ENCODE data around the gene BAIAP3. TPM values are rescaled to one million over a fixed set of nuclear protein-coding genes. Genes with fewer than 3 reads are reported as not detected.
"Not testable (repeated sequence)": the region's sequence is repeated elsewhere in the genome, so short reads cannot be mapped to it uniquely, and the experiment has no call there.

Gene BAIAP3
- total RNA-seq, 2 experiments from 2014 or later = 3.4 to 3.9 TPM

DNA sequence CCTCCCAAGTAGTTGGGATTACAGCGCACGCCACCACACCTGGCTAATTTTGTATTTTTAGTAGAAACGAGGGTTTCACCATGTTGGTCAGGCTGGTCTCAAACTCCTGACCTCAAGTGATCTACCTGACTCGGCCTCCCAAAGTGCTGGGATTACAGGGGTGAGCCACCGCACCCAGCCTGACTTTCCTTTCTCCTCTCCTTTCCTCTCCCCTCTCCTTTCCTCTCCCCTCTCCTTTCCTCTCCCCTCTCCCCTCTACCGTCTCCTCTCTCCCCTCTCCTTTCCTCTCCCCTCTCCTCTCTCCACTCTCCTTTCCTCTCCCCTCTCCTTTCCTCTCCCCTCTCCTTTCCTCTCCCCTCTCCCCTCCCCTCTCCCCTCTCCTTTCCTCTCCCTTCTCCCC is 41.2 kb upstream of the BAIAP3 start:
- H3K4me3 Mint-ChIP-seq; DNase-seq; H3K36me3 Mint-ChIP-seq (ENCODE audit: low read depth); H3K4me1 Mint-ChIP-seq; H3K27ac Mint-ChIP-seq; H3K9me3 Mint-ChIP-seq; POLR2A ChIA-PET; CTCF ChIA-PET: not testable (repeated sequence)
- H3K27me3 Mint-ChIP-seq = peaks cover 45% of the 10 kb centered on the region

DNA sequence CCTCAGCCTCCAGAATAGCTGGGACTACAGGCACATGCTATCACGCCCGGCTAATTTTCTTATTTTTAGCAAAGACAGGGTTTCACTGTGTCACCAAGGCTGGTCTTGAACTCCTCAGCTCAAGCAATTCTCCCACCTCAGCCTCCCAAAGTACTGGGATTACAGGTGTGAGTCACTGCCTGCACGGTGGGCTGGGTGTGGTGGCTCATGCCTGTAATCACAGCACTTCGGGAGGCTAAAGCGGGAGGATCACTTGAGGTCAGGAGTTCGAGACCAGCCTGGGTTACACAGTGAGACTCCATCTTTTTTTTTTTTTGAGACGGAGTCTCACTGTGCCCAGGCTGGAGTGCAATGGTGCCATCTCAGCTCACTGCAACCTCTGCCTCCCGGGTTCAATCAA is 40.6 kb upstream of the BAIAP3 start:
- H3K9me3 Mint-ChIP-seq; H3K36me3 Mint-ChIP-seq (ENCODE audit: low read depth); H3K27ac Mint-ChIP-seq; CTCF ChIA-PET; POLR2A ChIA-PET; H3K4me3 Mint-ChIP-seq; DNase-seq; H3K4me1 Mint-ChIP-seq: not testable (repeated sequence)
- H3K27me3 Mint-ChIP-seq = peaks cover 43% of the 10 kb centered on the region

DNA sequence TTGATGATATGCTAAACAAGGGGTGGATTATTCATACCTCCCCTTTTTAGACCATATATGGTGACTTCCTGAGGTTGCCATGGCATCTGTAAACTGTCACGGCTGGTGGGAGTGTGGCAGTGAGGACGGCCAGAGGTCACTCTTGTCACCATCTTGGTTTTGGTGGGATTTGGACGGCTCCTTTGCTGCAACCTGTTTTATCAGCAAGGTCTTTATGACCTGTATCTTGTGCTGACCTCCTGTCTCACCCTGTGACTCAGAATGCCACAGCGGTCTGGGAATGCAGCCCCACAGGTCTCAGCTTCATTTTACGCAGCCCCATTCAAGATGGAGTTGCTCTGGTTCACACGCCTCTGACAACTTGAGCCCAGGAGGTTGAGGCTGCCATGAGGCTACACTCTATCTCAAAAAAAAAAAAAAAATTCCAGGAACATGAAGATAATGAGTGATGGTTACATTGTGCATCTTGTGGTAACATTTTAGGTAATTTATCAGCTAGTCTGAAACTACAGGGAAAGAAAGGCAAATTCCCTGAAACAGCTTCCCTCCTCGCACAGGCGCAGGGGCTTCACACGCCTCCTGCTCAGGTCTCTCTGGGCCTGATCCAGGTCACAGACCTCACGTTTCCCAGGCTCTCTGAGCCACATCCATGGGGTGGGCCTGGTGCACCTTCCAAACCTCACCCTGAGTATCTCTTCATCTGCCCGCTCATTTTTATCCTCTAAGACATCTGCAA is 39.4 kb upstream of the BAIAP3 start:
- H3K27ac Mint-ChIP-seq = no peak overlapping the region
- peaks cover 40% of the 10 kb centered on the region for H3K27me3 Mint-ChIP-seq
- POLR2A ChIA-PET = no interaction called here
- DNase-seq = no peak
- peaks cover 7% of the 10 kb centered on the region for H3K4me1 Mint-ChIP-seq
- H3K4me3 Mint-ChIP-seq = no peak overlapping the region
- H3K36me3 Mint-ChIP-seq (ENCODE audit: low read depth) = no peaks in the 10 kb centered on the region
- no peaks in the 10 kb centered on the region for H3K9me3 Mint-ChIP-seq
- CTCF ChIA-PET = no interaction called here

DNA sequence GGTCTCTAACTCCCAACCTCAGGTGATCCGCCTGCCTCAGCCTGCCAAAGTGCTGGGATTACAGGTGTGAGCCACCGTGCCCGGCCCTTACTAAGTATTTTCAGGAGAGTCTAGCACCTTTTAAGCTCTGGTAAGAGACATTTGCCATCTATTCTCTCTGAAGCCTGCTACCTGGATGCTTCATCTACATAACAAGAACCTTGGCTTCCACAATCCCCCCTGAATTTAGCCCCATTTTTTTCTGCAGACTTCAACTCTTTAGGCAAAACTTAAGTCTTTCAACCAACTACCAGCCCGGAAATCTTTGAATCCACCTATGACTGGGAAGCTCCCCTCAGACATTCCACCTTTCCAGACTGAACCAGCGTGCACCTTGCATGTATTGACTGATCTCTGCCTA is 38.0 kb upstream of the BAIAP3 start:
- H3K4me3 Mint-ChIP-seq = no peak overlapping the region
- CTCF ChIA-PET = interaction anchor here (0.6 to 0.7 kb wide), 2 partner anchors 129 to 845 kb away, joined by 3 to 4 read pairs; no protein-coding TSS in a partner anchor
- POLR2A ChIA-PET = no interaction called here
- no peak for DNase-seq
- peaks cover 33% of the 10 kb centered on the region for H3K27me3 Mint-ChIP-seq
- no peaks in the 10 kb centered on the region for H3K36me3 Mint-ChIP-seq (ENCODE audit: low read depth)
- peaks cover 7% of the 10 kb centered on the region for H3K4me1 Mint-ChIP-seq
- no peak overlapping the region for H3K27ac Mint-ChIP-seq
- no peaks in the 10 kb centered on the region for H3K9me3 Mint-ChIP-seq

DNA sequence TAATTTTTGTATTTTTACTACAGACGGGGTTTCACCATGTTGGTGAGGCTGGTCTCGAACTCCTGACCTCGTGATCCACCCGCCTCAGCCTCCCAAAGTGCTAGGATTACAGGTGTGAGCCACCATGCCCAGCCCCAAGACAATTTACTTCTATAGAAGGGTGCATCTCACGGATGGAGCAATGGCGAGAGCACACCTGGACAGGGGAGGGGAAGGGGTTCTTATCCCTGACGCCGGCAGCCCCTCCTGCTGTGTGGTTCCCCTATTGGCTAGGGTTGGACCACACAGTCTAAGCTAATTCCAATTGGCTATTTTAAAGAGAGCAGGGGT is 36.8 kb upstream of the BAIAP3 start:
- CTCF ChIA-PET = interaction anchor here (0.5 to 0.9 kb wide), 3 partner anchors 18 to 103 kb away, joined by 3 to 5 read pairs (median 3); no protein-coding TSS in a partner anchor
- POLR2A ChIA-PET = interaction anchor here (1.0 to 1.9 kb wide), 2 partner anchors 13 to 110 kb away, joined by 4 to 7 read pairs; partner anchors contain the start of gene UBE2I
- H3K27me3 Mint-ChIP-seq = peaks cover 26% of the 10 kb centered on the region
- H3K4me1 Mint-ChIP-seq; DNase-seq; H3K36me3 Mint-ChIP-seq (ENCODE audit: low read depth); H3K27ac Mint-ChIP-seq; H3K4me3 Mint-ChIP-seq; H3K9me3 Mint-ChIP-seq: not testable (repeated sequence)

DNA sequence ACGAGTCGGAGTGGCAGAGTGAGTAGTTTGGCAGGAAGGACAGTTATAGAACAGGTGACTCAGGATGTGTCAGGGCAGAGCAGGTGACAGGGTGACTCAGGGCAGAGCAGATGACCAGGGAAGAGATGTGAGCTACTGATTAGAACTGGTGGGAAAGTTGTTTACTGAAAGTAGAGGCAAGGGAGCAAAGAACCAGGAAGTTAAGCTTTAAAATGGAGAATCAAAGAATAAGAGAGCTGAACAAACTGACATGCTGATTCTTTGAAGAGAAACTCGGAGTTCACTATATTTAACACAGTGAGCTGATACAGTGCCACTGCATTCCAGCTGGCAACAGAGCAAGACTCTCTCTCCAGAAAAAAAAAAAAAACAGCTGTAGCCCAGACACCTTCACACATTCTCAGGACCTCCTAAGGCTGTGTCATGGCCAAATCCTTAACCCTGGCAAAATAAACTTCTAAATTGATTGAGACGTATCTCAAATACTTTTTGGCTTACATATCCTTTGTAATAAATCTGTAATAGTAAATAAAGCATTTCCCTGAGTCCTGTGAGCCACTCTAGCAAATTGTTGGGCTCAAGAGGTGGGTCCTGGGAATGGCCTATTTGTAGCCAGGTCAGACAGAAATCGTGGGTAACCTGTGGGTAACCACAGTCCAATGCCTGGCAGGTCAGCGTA is 36.3 kb upstream of the BAIAP3 start:
- Mint-ChIP-seq H3K4me3 (no peak overlapping the region), H3K9me3 (no peaks in the 10 kb centered on the region), H3K27ac (no peak overlapping the region), H3K27me3 (peaks cover 22% of the 10 kb centered on the region), H3K36me3 (ENCODE audit: low read depth) (no peaks in the 10 kb centered on the region), H3K4me1 (peaks cover 11% of the 10 kb centered on the region)
- POLR2A ChIA-PET = interaction anchor here (1.0 to 1.9 kb wide), 2 partner anchors 12 to 110 kb away, joined by 4 to 7 read pairs; partner anchors contain the start of gene UBE2I
- CTCF ChIA-PET = interaction anchor here (0.5 to 0.9 kb wide), 3 partner anchors 18 to 102 kb away, joined by 3 to 5 read pairs (median 3); no protein-coding TSS in a partner anchor
- peak; percentile 39 for DNase-seq

DNA sequence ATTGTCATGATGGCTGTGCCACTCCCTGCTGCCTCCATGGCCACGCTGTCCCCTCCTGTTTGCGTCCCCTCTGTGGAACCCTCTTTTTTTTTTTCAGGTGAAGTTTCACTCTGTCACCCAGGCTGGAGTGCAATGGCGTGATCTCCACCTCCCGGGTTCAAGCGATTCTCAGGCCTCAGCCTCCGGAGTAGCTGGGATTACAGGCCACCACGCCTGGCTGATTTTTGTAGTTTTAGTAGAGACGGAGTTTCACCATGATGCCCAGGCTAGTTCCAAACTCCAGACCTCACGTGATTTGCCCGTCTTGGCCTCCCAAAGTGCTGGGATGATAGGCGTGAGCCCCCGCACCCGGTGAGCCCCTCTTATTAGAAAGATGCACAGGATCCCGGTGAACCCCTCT is 35.0 kb upstream of the BAIAP3 start:
- Mint-ChIP-seq H3K4me1 (peaks cover 16% of the 10 kb centered on the region), H3K36me3 (ENCODE audit: low read depth) (no peaks in the 10 kb centered on the region), H3K27me3 (peaks cover 20% of the 10 kb centered on the region), H3K4me3 (no peak overlapping the region), H3K9me3 (no peaks in the 10 kb centered on the region), H3K27ac (no peak overlapping the region)
- DNase-seq = no peak
- ChIA-PET POLR2A (no interaction called here), CTCF (no interaction called here)

DNA sequence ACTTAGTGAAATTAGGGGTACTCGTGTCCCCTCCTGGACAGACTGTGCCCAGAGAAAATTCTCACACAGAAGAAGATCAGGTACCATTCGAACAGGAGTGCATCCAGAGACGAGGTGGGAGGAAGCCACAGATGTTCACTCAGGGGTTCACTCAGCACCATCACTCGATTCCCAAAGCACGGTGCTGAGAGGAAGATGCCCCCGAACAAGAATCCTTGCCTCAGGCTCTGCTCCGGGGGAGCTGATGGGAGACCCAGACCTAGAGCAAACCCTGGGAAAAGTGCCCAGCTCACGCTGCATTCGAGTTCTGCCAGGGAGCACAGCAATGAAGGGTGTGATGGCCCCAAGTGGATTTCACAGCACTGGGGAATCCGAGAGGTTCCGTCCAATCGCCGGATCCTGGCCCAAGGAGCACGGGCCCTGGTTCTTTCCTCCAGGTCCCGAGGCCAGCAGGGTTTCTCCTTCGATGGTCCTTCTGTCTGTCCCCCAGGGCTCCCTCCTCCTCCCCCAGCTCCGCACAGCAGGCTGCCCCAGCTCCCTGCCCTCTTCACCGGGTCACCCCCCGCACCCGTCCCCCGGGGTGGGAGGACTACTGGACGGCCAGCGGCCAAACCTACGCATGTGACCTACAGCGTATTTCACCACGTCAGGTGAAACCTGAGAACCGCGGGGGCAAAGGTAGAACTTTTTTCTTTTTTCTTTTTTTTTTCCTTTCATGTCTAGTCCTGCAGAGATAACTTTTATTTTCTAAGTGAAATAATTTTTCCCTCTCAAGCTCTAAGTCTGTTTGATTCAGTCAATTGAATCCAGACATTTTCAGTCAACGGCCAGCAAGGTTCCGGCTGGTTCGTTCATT is 34.2 kb upstream of the BAIAP3 start:
- ChIA-PET POLR2A (no interaction called here), CTCF (no interaction called here)
- DNase-seq = no peak
- no peaks in the 10 kb centered on the region for H3K9me3 Mint-ChIP-seq
- H3K36me3 Mint-ChIP-seq (ENCODE audit: low read depth) = no peaks in the 10 kb centered on the region
- H3K4me1 Mint-ChIP-seq = peaks cover 23% of the 10 kb centered on the region
- peaks cover 14% of the 10 kb centered on the region for H3K27me3 Mint-ChIP-seq
- H3K27ac Mint-ChIP-seq = no peak overlapping the region
- H3K4me3 Mint-ChIP-seq = no peak overlapping the region

DNA sequence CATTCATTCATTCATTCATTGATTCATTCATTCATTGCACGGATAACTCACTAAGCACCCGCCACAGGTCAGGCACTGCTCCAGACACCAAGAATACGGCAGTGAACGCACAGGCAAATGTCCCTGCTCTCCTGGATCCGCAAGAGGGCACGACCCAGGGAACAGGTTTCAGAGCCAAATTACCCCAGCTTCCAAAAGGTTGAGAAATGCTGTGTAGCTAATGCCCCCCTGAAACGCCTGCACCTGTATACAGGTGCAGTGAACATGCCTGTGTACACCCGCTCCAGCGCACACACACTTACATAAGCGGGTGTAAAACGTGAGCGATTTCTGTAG is 33.6 kb upstream of the BAIAP3 start:
- ChIA-PET CTCF (no interaction called here), POLR2A (no interaction called here)
- Mint-ChIP-seq H3K27me3 (peaks cover 11% of the 10 kb centered on the region), H3K36me3 (ENCODE audit: low read depth) (no peaks in the 10 kb centered on the region), H3K4me1 (peaks cover 29% of the 10 kb centered on the region), H3K4me3 (no peak overlapping the region), H3K27ac (no peak overlapping the region), H3K9me3 (no peaks in the 10 kb centered on the region)
- no peak for DNase-seq

DNA sequence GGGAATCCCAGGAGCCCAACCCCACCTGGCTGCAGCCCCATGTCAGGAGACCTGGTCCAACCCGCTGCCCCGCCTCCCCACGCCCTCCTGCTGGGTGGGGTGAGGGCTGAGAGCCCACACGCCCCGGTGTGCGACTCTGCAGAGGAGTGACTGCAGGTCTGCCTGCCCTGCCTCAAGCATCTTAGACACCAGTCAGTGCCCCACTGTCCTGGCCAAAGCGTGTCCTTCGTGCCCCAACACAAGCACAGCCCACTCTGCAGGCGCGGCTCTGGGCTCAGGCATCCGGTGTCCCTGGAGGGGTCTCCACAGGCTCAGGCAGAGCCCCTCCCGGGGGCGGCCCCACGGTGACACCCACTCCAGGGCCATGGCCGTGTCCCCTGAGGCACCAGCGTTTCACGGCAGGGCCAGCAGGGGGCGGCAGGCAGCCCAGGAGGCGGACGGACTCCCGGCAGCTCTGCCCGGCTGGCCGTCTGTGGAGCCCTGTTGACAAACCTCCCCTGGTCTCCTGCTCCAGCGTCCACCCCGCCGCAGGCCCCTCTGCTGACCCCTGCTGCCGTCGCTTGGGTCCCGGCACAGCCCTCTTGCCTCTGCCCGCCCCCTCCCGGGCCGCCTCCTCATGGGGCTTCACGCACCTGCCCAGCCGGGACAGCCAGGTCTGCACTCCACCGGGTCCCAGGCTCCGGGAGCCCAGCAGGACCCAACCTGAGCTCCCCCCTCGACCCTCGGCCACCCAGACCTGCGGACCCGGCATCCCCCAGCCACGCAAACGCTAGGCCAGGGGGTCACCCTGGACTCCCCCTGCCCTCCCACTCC is 32.6 kb upstream of the BAIAP3 start:
- ChIA-PET POLR2A (interaction anchor here (1.7 kb wide), 1 partner anchor 8 kb away, joined by 6 read pairs; the partner anchor contains the start of gene UBE2I), CTCF (interaction anchor here (0.8 to 1.5 kb wide), 3 partner anchors 8 to 32 kb away, joined by 3 to 4 read pairs (median 3); partner anchors contain the start of gene UBE2I)
- H3K4me1 Mint-ChIP-seq = peaks cover 32% of the 10 kb centered on the region
- no peaks in the 10 kb centered on the region for H3K9me3 Mint-ChIP-seq
- H3K27ac Mint-ChIP-seq = no peak overlapping the region
- H3K36me3 Mint-ChIP-seq (ENCODE audit: low read depth) = no peaks in the 10 kb centered on the region
- peaks cover 6% of the 10 kb centered on the region for H3K27me3 Mint-ChIP-seq
- DNase-seq = peak; percentile 81
- H3K4me3 Mint-ChIP-seq = no peak overlapping the region

DNA sequence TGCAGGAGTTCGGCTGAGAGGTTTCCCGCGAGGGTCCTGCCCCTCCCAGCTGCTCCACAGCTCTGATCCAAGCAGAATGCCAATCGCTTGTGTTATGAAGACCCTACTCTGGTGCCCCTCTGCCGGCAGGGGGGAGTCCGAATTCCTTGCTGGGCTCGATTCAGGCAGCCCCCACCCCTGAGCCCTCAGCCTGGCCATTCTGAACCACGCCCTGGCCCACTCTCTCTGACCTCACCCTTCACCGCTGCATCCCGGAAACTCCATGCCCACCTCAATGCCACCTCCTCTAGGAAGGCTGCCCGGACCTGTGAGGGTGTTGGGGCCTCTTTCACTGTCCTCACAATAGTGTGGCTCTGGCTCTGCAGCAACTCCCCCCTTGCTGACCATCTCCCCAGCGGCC is 31.9 kb upstream of the BAIAP3 start:
- Mint-ChIP-seq H3K4me1 (peaks cover 35% of the 10 kb centered on the region), H3K36me3 (ENCODE audit: low read depth) (no peaks in the 10 kb centered on the region), H3K27ac (no peak overlapping the region), H3K4me3 (no peak overlapping the region), H3K9me3 (no peaks in the 10 kb centered on the region), H3K27me3 (peaks cover 6% of the 10 kb centered on the region)
- no peak for DNase-seq
- ChIA-PET CTCF (interaction anchor here (0.8 to 1.5 kb wide), 3 partner anchors 8 to 31 kb away, joined by 3 to 4 read pairs (median 3); partner anchors contain the start of gene UBE2I), POLR2A (interaction anchor here (1.7 kb wide), 1 partner anchor 8 kb away, joined by 6 read pairs; the partner anchor contains the start of gene UBE2I)

DNA sequence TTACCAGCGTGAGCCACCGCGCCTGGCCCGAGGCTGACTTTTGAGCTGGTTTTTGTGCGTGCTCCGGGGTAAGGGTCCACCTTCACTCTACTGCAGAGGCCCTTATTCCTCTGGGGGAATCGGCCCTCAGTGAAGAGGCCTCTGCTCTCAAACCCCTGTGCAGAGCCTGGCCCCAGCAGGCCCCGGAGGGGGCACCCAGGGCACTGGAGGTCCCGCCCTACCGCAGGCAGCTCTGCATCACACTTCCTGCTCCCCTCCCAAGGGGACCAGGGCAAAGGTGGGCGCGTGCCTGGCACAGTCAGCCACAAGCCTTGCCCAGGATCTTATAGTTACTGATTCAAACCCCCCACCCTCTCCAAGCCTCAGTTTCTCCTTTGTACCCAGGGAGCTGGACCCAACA is 27.6 kb upstream of the BAIAP3 start:
- POLR2A ChIA-PET = no interaction called here
- H3K27ac Mint-ChIP-seq = no peak overlapping the region
- peaks cover 40% of the 10 kb centered on the region for H3K4me1 Mint-ChIP-seq
- H3K36me3 Mint-ChIP-seq (ENCODE audit: low read depth) = peaks cover 9% of the 10 kb centered on the region
- no peaks in the 10 kb centered on the region for H3K27me3 Mint-ChIP-seq
- no peak overlapping the region for H3K4me3 Mint-ChIP-seq
- CTCF ChIA-PET = no interaction called here
- H3K9me3 Mint-ChIP-seq = no peaks in the 10 kb centered on the region
- DNase-seq = no peak
